ENCODE results near the gene NOS1AP.

DNA sequence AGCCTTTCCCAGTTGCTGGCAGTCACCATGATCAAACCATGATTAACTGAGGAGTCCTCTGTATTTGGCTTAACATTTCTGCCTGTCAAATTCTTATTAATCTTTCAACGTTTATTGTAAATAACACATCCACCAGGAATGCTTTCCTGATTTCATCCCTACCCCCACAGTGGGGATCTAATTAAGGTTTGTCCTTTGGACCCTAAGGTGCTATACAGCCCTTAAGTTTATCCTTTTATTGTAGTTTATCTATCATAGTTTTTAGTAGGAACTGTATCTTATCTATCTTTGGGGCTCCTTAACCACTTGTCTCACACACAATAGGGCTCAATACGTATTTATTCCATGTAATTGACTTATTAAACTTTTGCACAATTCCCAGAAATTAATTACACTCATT is 246.2 kb downstream of the NOS1AP start:
- no peak for TF ChIP-seq YY1 (IDR thresholded peaks at IDR 0.05; ENCODE audit: insufficient read depth, insufficient read length)
- TF ChIP-seq ZNF274 (IDR thresholded peaks at IDR 0.05; ENCODE audit: low read depth, low read length) = no peak
- no peak for TF ChIP-seq SUZ12 (IDR thresholded peaks at IDR 0.05; ENCODE audit: extremely low read depth, insufficient read depth, insufficient read length)
